GM21529 (cell line): ENCODE data around the gene RWDD1.
A peak's percentile ranks its signal among the peaks of the same experiment; 100 is the strongest.

Source experiments
- ATAC-seq: cut with Tn5 transposase; IDR thresholded peaks from one replicate; pipeline ENCODE4 v1.9.1; 2021; ENCODE audit not compliant: unreplicated experiment

The RWDD1 gene

GRCh38 chr6:116570856-116571682 lies at the start of gene RWDD1:
Gene RWDD1, plus strand, starts transcription at chr6:116571504. Its CDS starts 79 bp downstream, at chr6:116571583.
- peak; percentile 92 for ATAC-seq

- ATAC-seq, result no peak
Measured at GRCh38 chr6:116522896-116523295, 48.4 kb upstream of the RWDD1 start.

- no peak for ATAC-seq
Measured at GRCh38 chr6:116524236-116524635, 47.1 kb upstream of the RWDD1 start.

GRCh38 chr6:116528133-116528532 lies 43.2 kb upstream of the RWDD1 start:
- no peak for ATAC-seq

- ATAC-seq, result no peak
Measured at GRCh38 chr6:116528780-116529179, 42.5 kb upstream of the RWDD1 start.

- no peak for ATAC-seq
Measured at GRCh38 chr6:116529466-116530290, 41.6 kb upstream of the RWDD1 start.

- ATAC-seq, result no peak
Measured at GRCh38 chr6:116530436-116530835, 40.9 kb upstream of the RWDD1 start.

- ATAC-seq, result peak; percentile 84
Measured at GRCh38 chr6:116531675-116532570, 39.4 kb upstream of the RWDD1 start.

GRCh38 chr6:116533233-116533957 lies 37.9 kb upstream of the RWDD1 start:
- ATAC-seq, result no peak

GRCh38 chr6:116535109-116535508 lies 36.2 kb upstream of the RWDD1 start:
- no peak for ATAC-seq

- ATAC-seq, result peak; percentile 60
Measured at GRCh38 chr6:116536216-116536621, 35.1 kb upstream of the RWDD1 start.

GRCh38 chr6:116542426-116542825 lies 28.9 kb upstream of the RWDD1 start:
- ATAC-seq, result no peak

- no peak for ATAC-seq
Measured at GRCh38 chr6:116543149-116543548, 28.2 kb upstream of the RWDD1 start.

- no peak for ATAC-seq
Measured at GRCh38 chr6:116545651-116546050, 25.7 kb upstream of the RWDD1 start, which contains the start of gene TRAPPC3L. Gene TRAPPC3L, minus strand, starts transcription at chr6:116545684. Its CDS starts 170 bp downstream, at chr6:116545514.

- ATAC-seq, result no peak
Measured at GRCh38 chr6:116547358-116547757, 23.9 kb upstream of the RWDD1 start.

- ATAC-seq, result no peak
Measured at GRCh38 chr6:116550796-116551195, 20.5 kb upstream of the RWDD1 start.

- no peak for ATAC-seq
Measured at GRCh38 chr6:116553451-116553850, 17.9 kb upstream of the RWDD1 start, which contains the start of gene CALHM4. Gene CALHM4, plus strand, starts transcription at chr6:116553751. Its CDS starts 43 bp downstream, at chr6:116553794.

GRCh38 chr6:116556065-116556464 lies 15.2 kb upstream of the RWDD1 start:
- ATAC-seq, result no peak

- no peak for ATAC-seq
Measured at GRCh38 chr6:116556814-116557415, 14.4 kb upstream of the RWDD1 start.

- no peak for ATAC-seq
Measured at GRCh38 chr6:116557893-116558292, 13.4 kb upstream of the RWDD1 start.
